ENCODE measurements around the gene SERPINI1. TPM values are rescaled to one million over a fixed set of nuclear protein-coding genes. Genes with fewer than 3 reads are reported as not detected.

The SERPINI1 gene
- total and polyA plus RNA-seq, 9 of the 15 experiments (the other 6 are each of a cell fraction or from before 2014, with no cell fraction given) = 1.6 to 9.9 (median 3.5) TPM

DNA sequence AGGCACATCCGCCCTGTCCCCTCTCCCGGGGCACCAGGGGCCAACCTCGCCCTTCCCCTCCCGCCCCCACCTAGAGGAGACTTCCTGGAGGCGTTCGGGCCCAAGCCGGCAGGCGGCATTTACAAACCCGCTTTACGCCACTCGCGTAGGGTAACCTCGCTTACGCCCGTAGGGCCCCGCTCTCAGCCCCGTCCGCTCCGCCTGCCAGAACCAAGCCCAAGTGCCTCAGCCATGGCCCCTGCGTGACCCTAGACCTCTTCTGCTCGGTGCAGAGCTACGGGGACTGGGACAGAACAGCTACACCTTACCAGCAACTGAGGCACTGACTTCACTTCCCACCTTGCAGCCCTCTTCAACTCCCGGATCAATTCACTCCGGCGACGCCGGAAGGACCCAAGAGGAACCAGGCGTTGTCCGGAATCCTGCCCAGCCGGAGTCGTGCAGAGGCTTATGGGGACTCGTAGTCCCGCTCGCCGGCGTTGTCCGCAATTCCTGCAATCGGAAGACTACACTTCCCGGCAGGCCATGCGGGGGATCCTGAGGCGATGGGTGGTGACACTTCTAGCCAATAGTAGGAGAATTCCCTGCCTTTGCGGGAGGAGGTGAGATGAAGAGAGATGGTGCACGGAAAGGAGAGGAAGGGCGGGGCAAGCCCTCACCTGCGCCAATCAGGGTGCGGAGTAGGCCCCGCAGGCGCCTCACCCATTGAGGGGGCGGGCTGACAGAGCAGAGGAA lies 856 bp upstream of the SERPINI1 start, which contains the start of gene PDCD10 (continued):
- TF ChIP-seq HNRNPK (IDR thresholded peaks at IDR 0.05; ENCODE audit: low read depth, low read length, poor library complexity, severe bottlenecking) (no peak), ZBTB2 (IDR thresholded peaks at IDR 0.05) (no peak), ERF (CRISPR knock-in tag; IDR thresholded peaks at IDR 0.05) (no peak), MBD2 (IDR thresholded peaks at IDR 0.05; ENCODE audit: borderline replicate concordance, low read depth) (peak; percentile 82), SREBF1 (IDR thresholded peaks at IDR 0.05; ENCODE audit: borderline replicate concordance, low read depth, low read length) (no peak), CAMTA2 (CRISPR knock-in tag; conservative IDR thresholded peaks at IDR 0.05) (no peak), MCM3 (IDR thresholded peaks at IDR 0.05) (no peak), MTA2 (IDR thresholded peaks at IDR 0.05; ENCODE audit: low read depth) (no peak), RBM25 (IDR thresholded peaks at IDR 0.05; ENCODE audit: low read depth, low read length, severe bottlenecking) (no peak), FIP1L1 (IDR thresholded peaks at IDR 0.05; ENCODE audit: low read depth, low read length, poor library complexity, severe bottlenecking) (no peak), CHD7 (IDR thresholded peaks at IDR 0.05; ENCODE audit: low read depth, low read length) (no peak), ESRRA (IDR thresholded peaks at IDR 0.05; ENCODE audit: borderline replicate concordance, low read depth) (no peak), GABPA (tag; conservative IDR thresholded peaks at IDR 0.05; ENCODE audit: low read depth) (peak; percentile 93), OTX1 (CRISPR knock-in tag; IDR thresholded peaks at IDR 0.05) (no peak), ZEB2 (IDR thresholded peaks at IDR 0.05) (peak; percentile 95), JUN (IDR thresholded peaks at IDR 0.05; ENCODE audit: borderline replicate concordance, low read depth, low read length) (0 out of 2 replicates have a peak, but pooled peaks have one; percentile 10), JUN (CRISPR knock-in tag; IDR thresholded peaks at IDR 0.05; ENCODE audit: borderline replicate concordance) (peak; percentile 16; the same call in 1 of the 2 replicates)

All from K562 (cell line).